Stimulated activated CD4-positive, alpha-beta T cell treated with anti-CD3 and anti-CD28 coated beads, Interleukin-2, amount 100 ng/mL, for 24 hours (primary cell): ENCODE data around the gene ABLIM3.
"Not testable (repeated sequence)": the region's sequence is repeated elsewhere in the genome, so short reads cannot be mapped to it uniquely, and the experiment has no call there.

Experiments
- DNase-seq, 2 donors: peaks; one replicate each; pipeline ENCODE4 v3.0.0-alpha.2; 2020

Gene ABLIM3

GRCh38 chr5:149261246-149261645 is 120.0 kb downstream of the ABLIM3 start:
- DNase-seq: no peak

GRCh38 chr5:149262315-149262714 is 121.0 kb downstream of the ABLIM3 start:
- DNase-seq: no peak

GRCh38 chr5:149264439-149265067 is 123.3 kb downstream of the ABLIM3 start:
- DNase-seq: peak; percentile 39 to 43

GRCh38 chr5:149265068-149265465 is 123.8 kb downstream of the ABLIM3 start:
- DNase-seq: no peak

- no peak for DNase-seq
These were observed 124.3 kb downstream of the ABLIM3 start for GRCh38 chr5:149265597-149265996.

GRCh38 chr5:149267241-149267973 is 126.1 kb downstream of the ABLIM3 start:
- DNase-seq: no peak

GRCh38 chr5:149268928-149269557 is 127.8 kb downstream of the ABLIM3 start:
- DNase-seq: no peak

- DNase-seq: no peak
These were observed 130.0 kb downstream of the ABLIM3 start for GRCh38 chr5:149271195-149271715.

GRCh38 chr5:149271716-149272563 is 130.6 kb downstream of the ABLIM3 start, which contains the start of gene AFAP1L1:
AFAP1L1 (plus strand) TSS chr5:149271859; CDS start chr5:149271969, 110 bp downstream.
- DNase-seq: peak in 1 of 2 donors; percentile 35

- not testable (repeated sequence) for DNase-seq
These were observed 131.5 kb downstream of the ABLIM3 start for GRCh38 chr5:149272781-149273180.

- no peak for DNase-seq
These were observed 131.9 kb downstream of the ABLIM3 start for GRCh38 chr5:149273237-149273636.

GRCh38 chr5:149273950-149274349 is 132.7 kb downstream of the ABLIM3 start:
- no peak for DNase-seq

- DNase-seq: no peak
These were observed 133.6 kb downstream of the ABLIM3 start for GRCh38 chr5:149274939-149275338.

- no peak for DNase-seq
These were observed 136.5 kb downstream of the ABLIM3 start for GRCh38 chr5:149277801-149278200.

GRCh38 chr5:149278451-149279210 is 137.3 kb downstream of the ABLIM3 start:
- no peak for DNase-seq

GRCh38 chr5:149279661-149280060 is 138.4 kb downstream of the ABLIM3 start:
- no peak for DNase-seq

- no peak for DNase-seq
These were observed 138.8 kb downstream of the ABLIM3 start for GRCh38 chr5:149280124-149280523.

GRCh38 chr5:149280802-149281201 is 139.5 kb downstream of the ABLIM3 start:
- DNase-seq: no peak

GRCh38 chr5:149282027-149282965 is 141.0 kb downstream of the ABLIM3 start:
- DNase-seq: no peak

GRCh38 chr5:149282966-149283332 is 141.7 kb downstream of the ABLIM3 start:
- DNase-seq: no peak
